Esophagus muscularis mucosa (tissue), 3 donors: ENCODE results near the gene SH3BP5.

Experiments used
- CTCF ChIP-seq, 3 experiments: fragments of 200-600 bp in 2 of 3; fragments of 450-650 bp in 1 of 3; sonication (generic) in 2 of 3; IDR thresholded peaks; one replicate each; pipeline ENCODE4 v1.5.1; 2017 to 2019; ENCODE audit warnings: antibody characterized with exemption in 3 of 3, mild to moderate bottlenecking in 2 of 3, moderate library complexity in 1 of 3
- POLR2A ChIP-seq: fragments of 450-650 bp; IDR thresholded peaks from one replicate; pipeline ENCODE4 v1.6.1; 2017; ENCODE audit warnings: antibody characterized with exemption, moderate library complexity, mild to moderate bottlenecking, low read depth

GRCh38 chr3:15336057-15336456, 3.7 kb upstream of the SH3BP5 start:
- no peak for TF ChIP-seq CTCF (IDR thresholded peaks at IDR 0.05)
- TF ChIP-seq POLR2A = no peak
